ENCODE measurements around the gene FAM83C.

GRCh38 chr20:35319871-35320197 is 27.6 kb upstream of the FAM83C start:
- TF ChIP-seq EZH2 (IDR thresholded peaks at IDR 0.05; ENCODE audit: borderline replicate concordance, insufficient read depth, low read depth, low read length, poor library complexity, severe bottlenecking) (no peak), CTCF (IDR thresholded peaks at IDR 0.05) (no peak)
